SK-N-SH (cell line): ENCODE results near the gene AXL. TPM values are rescaled to one million over a fixed set of nuclear protein-coding genes. Genes with fewer than 3 reads are reported as not detected.

ENCODE experiments used
- CTCF ChIA-PET: fragments of 300-600, 350-600 bp; formaldehyde crosslinking; extraction: SDS; loops from one replicate; lab custom pipeline; 2021; lab: Yijun Ruan, JAX
- POLR2A ChIA-PET: fragments of 350-600 bp; sonication (Branson Sonifier 250); formaldehyde crosslinking; extraction: SDS; loops from one replicate; lab custom pipeline; 2020; ENCODE audit warnings: antibody characterized with exemption, inconsistent platforms; lab: Yijun Ruan, JAX
- DNase-seq: peaks from one replicate; pipeline ENCODE4 v3.0.0; 2012
- H2AFZ ChIP-seq: fragments of 200-600 bp; sonication (generic); 2 replicates; pipeline ENCODE4 v1.8.1; 2016; ENCODE audit warnings: antibody characterized with exemption, mild to moderate bottlenecking, low read depth
- H3F3A ChIP-seq: fragments of 200-600 bp; sonication (generic); replicated peaks from 2 replicates; pipeline ENCODE3; 2016; ENCODE audit warnings: antibody characterized with exemption, mild to moderate bottlenecking; ENCODE audit not compliant: insufficient read depth
- H3K27ac ChIP-seq, 2 experiments: fragments of 200-500 bp in 1 of 2; fragments of 200-600 bp in 1 of 2; sonication (Bioruptor generic) in 1 of 2; sonication (generic), shearing (Covaris generic) in 1 of 2; 2 replicates each; pipeline versions ENCODE4 v1.5.1 to v1.6.1; 2014 to 2016; ENCODE audit warnings: low read depth in 2 of 2, inconsistent platforms in 1 of 2, low read length in 1 of 2, mild to moderate bottlenecking in 1 of 2, mixed read lengths in 1 of 2
- H3K27me3 ChIP-seq: fragments of 200-600 bp; sonication (generic), shearing (Covaris generic); 2 replicates; pipeline ENCODE4 v1.6.1; 2016; ENCODE audit warnings: mixed run types; ENCODE audit not compliant: insufficient read depth
- H3K36me3 ChIP-seq, 2 experiments: fragments of 200-500 bp in 1 of 2; fragments of 200-600 bp in 1 of 2; sonication (Bioruptor generic) in 1 of 2; sonication (generic) in 1 of 2; replicated peaks in 1 of 2; 2 replicates each; pipeline versions ENCODE3 to v1.5.1; 2014 to 2016; ENCODE audit warnings: low read length in 1 of 2, mild to moderate bottlenecking in 1 of 2; ENCODE audit not compliant: insufficient read depth in 2 of 2, control insufficient read depth in 1 of 2
- H3K4me1 ChIP-seq, 2 experiments: fragments of 200-500 bp in 1 of 2; fragments of 200-600 bp in 1 of 2; sonication (Bioruptor generic) in 1 of 2; sonication (generic), shearing (Covaris generic) in 1 of 2; 2 replicates each; pipeline versions ENCODE4 v1.5.1 to v1.6.1; 2014 to 2016; ENCODE audit warnings: low read depth in 1 of 2, low read length in 1 of 2, mixed run types in 1 of 2; ENCODE audit not compliant: insufficient read depth in 2 of 2, control insufficient read depth in 1 of 2
- H3K4me2 ChIP-seq: fragments of 200-600 bp; sonication (generic), shearing (Covaris generic); 2 replicates; pipeline ENCODE4 v1.6.1; 2017; ENCODE audit warnings: mixed run types
- H3K4me3 ChIP-seq, 2 experiments: fragments of 200-500 bp in 1 of 2; fragments of 200-600 bp in 1 of 2; sonication (Bioruptor generic) in 1 of 2; sonication (generic), shearing (Covaris generic) in 1 of 2; 2 replicates each; pipeline versions ENCODE4 v1.5.1 to v1.8.1; 2014 to 2016; ENCODE audit warnings: low read depth in 2 of 2, inconsistent platforms in 1 of 2, low read length in 1 of 2, mild to moderate bottlenecking in 1 of 2, mixed read lengths in 1 of 2, moderate library complexity in 1 of 2
- H3K79me2 ChIP-seq: fragments of 200-600 bp; sonication (generic); 2 replicates; pipeline ENCODE4 v1.8.1; 2017; ENCODE audit warnings: mild to moderate bottlenecking; ENCODE audit not compliant: insufficient read depth
- H3K9ac ChIP-seq: fragments of 200-600 bp; sonication (generic); 2 replicates; pipeline ENCODE4 v1.6.1; 2017; ENCODE audit warnings: mixed run types
- H3K9me2 ChIP-seq: fragments of 200-600 bp; sonication (generic); 2 replicates; pipeline ENCODE4 v1.6.1; 2017; ENCODE audit warnings: mixed run types
- H3K9me3 ChIP-seq: fragments of 200-600 bp; sonication (generic); 2 replicates; pipeline ENCODE4 v1.6.1; 2017; ENCODE audit warnings: mixed run types, mild to moderate bottlenecking, moderate library complexity
- H4K20me1 ChIP-seq: fragments of 200-600 bp; sonication (generic); 2 replicates; pipeline ENCODE4 v1.6.1; 2017; ENCODE audit warnings: mild to moderate bottlenecking, mixed run types; ENCODE audit not compliant: insufficient read depth
- CHD2 ChIP-seq: fragments of 150-350 bp; IDR thresholded peaks from 2 replicates; pipeline ENCODE4 v1.6.1; 2018; ENCODE audit warnings: low read length; ENCODE audit not compliant: partially characterized antibody
- EZH2phosphoT487 ChIP-seq: fragments of 200-600 bp; sonication (generic); IDR thresholded peaks from 2 replicates; pipeline ENCODE4 v1.6.1; 2017; ENCODE audit warnings: low read depth, mixed run types, mild to moderate bottlenecking, antibody characterized with exemption, moderate library complexity, borderline replicate concordance
- FOSL2 ChIP-seq: IDR thresholded peaks from 2 replicates; pipeline ENCODE4 v1.4.0; 2012; ENCODE audit warnings: low read depth, mild to moderate bottlenecking, moderate library complexity, borderline replicate concordance
- FOXM1 ChIP-seq: IDR thresholded peaks from 2 replicates; pipeline ENCODE4 v1.4.0; 2012; ENCODE audit warnings: low read depth, mild to moderate bottlenecking
- JUND ChIP-seq: IDR thresholded peaks from 2 replicates; pipeline ENCODE4 v1.4.0; 2012
- MXI1 ChIP-seq: IDR thresholded peaks from 2 replicates; pipeline ENCODE4 v1.6.1; 2012; ENCODE audit warnings: mild to moderate bottlenecking, low read depth, low read length, improper control_type of control experiment
- NFIC ChIP-seq: IDR thresholded peaks from 2 replicates; pipeline ENCODE4 v1.4.0; 2012; ENCODE audit warnings: borderline replicate concordance
- RXRA ChIP-seq: IDR thresholded peaks from 2 replicates; pipeline ENCODE4 v1.4.0; 2012; ENCODE audit warnings: low read depth, mild to moderate bottlenecking, borderline replicate concordance
- TCF12 ChIP-seq: IDR thresholded peaks from 2 replicates; pipeline ENCODE4 v1.4.0; 2012
- WGBS: methylation state at CpG from one replicate; pipeline ENCODE4 v1.1.6; 2017; ENCODE audit warnings: low lambda C conversion rate; 5-methylcytosine and 5-hydroxymethylcytosine counted together
- polyA plus RNA-seq, 3 experiments: library from polyadenylated mRNA; depleted of rRNA; stranded (reverse); fragments of >200 nt; gene quantifications; 2 replicates each; pipeline ENCODE4 v1.2.3, GENCODE V29; 2012
- TF ChIP-seq, protein P1 (sequence below): IDR thresholded peaks from 2 replicates; pipeline ENCODE4 v1.4.0; 2012; ENCODE audit warnings: low read depth
- TF ChIP-seq, protein P2 (sequence below): fragments of 150-350 bp; IDR thresholded peaks from 2 replicates; pipeline ENCODE4 v1.6.1; 2017; ENCODE audit warnings: antibody characterized with exemption, low read length, low read depth, borderline replicate concordance
- TF ChIP-seq, protein P3 (sequence below): IDR thresholded peaks from 2 replicates; pipeline ENCODE4 v1.4.0; 2012; ENCODE audit warnings: low read depth, borderline replicate concordance

Gene AXL
- polyA plus RNA-seq, 1 of the 3 experiments (the other 2 are of a cell fraction): 82.6 TPM

DNA sequence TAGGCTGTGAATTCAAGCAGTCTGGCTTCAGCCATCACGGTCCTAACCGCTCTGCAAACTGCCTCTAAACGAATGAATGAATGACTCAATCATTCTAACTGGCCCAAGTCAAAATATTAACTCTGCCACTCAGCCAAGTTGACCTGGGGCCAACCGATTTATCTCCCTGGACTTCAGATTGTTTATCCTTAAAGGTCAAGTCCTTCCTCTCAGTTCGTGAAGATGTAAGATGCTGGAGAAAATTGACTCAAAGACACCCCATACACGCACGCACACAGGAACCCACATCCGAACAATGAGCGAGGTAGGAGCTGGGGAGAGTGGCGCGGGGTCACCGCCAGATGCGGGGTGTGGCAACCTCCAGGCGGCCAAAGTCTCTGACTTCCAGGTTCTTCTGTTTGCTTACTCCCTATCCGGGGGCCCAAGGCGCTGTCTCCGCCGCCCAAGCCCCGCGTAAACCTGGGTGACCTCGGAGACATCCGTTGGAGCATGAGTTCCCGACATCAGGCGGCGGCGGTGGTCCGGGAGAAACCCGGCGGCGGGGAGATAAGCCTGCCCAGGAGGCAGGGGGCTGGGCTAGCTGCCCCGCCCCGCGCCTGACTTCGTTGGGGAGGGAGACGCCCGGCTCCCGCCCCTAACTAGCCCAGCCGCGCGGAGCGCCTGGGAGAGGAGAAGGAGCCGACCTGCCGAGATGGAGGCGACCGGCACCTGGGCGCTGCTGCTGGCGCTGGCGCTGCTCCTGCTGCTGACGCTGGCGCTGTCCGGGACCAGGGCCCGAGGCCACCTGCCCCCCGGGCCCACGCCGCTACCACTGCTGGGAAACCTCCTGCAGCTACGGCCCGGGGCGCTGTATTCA is 26.2 kb upstream of the AXL start, which contains the start of gene CYP2S1 (continued):
- TF ChIP-seq, protein P1, sequence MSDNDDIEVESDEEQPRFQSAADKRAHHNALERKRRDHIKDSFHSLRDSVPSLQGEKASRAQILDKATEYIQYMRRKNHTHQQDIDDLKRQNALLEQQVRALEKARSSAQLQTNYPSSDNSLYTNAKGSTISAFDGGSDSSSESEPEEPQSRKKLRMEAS: no peak
- TF ChIP-seq, protein P2, sequence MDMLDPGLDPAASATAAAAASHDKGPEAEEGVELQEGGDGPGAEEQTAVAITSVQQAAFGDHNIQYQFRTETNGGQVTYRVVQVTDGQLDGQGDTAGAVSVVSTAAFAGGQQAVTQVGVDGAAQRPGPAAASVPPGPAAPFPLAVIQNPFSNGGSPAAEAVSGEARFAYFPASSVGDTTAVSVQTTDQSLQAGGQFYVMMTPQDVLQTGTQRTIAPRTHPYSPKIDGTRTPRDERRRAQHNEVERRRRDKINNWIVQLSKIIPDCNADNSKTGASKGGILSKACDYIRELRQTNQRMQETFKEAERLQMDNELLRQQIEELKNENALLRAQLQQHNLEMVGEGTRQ: no peak
- TF ChIP-seq NFIC: no peak
- TF ChIP-seq TCF12: no peak

DNA sequence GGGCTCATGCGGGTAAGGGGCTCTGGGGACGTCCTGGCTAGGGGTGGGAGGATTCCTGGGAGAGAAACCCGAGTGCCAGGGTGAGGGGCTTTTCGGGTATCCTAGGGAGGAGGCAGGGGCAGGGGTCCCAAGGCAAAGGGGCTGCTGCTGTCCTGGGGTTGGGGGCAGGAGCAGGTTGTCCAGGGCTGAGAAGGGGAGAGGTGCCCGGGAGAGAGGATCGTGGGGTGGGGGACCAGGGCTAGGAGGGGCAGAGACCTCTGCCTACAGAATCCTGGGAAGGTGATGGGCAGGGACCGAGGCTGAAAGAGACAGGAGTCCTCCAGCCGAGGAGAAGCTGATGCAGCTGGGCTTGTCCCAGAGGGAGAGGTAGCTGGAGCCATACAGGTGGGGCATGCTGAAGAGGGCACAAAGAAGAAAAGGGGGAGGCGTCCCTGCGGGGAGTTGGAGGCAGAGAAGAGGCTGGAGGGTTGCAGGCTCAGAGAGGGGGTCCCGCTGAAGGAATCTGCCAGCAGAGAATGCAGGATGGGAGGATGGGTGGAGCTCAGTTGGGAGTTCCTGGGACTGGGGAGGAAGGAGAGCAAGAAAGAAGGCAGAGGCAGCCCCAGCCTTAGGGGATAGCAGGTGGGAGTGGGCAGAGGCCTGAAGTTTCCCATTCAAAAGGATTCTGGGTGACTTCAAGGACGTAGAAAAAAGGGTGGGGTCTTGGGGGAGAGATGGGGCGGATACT is 25.4 kb upstream of the AXL start:
- CTCF ChIA-PET: interaction anchor here (1.0 kb wide), 1 partner anchor 9 kb away, joined by 5 read pairs; no protein-coding TSS in a partner anchor
- no peak overlapping the region for H3K9ac ChIP-seq
- WGBS: 17% methylated on average over 12 of the region's 13 CpGs
- TF ChIP-seq EZH2phosphoT487 (no peak), JUND (no peak), MXI1 (no peak), RXRA (no peak), FOXM1 (no peak), CHD2 (no peak), FOSL2 (no peak)
- TF ChIP-seq, protein P3, sequence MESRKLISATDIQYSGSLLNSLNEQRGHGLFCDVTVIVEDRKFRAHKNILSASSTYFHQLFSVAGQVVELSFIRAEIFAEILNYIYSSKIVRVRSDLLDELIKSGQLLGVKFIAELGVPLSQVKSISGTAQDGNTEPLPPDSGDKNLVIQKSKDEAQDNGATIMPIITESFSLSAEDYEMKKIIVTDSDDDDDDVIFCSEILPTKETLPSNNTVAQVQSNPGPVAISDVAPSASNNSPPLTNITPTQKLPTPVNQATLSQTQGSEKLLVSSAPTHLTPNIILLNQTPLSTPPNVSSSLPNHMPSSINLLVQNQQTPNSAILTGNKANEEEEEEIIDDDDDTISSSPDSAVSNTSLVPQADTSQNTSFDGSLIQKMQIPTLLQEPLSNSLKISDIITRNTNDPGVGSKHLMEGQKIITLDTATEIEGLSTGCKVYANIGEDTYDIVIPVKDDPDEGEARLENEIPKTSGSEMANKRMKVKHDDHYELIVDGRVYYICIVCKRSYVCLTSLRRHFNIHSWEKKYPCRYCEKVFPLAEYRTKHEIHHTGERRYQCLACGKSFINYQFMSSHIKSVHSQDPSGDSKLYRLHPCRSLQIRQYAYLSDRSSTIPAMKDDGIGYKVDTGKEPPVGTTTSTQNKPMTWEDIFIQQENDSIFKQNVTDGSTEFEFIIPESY: no peak
- TF ChIP-seq, all 33 proteins: peak for 0
- Histone ChIP-seq H4K20me1 (no peaks in the 10 kb centered on the region), H3F3A (peaks cover 6% of the 10 kb centered on the region), H3K9me2 (no peaks in the 10 kb centered on the region), H3K36me3 (no peaks in the 10 kb centered on the region), H3K4me2 (peak overlapping the region; percentile 59; the same call in 1 of the 2 replicates), H3K9me3 (no peaks in the 10 kb centered on the region), H3K4me3 (peak overlapping the region; percentile 30 to 41; a peak in 2 of 4 replicates), H3K27ac (no peak overlapping the region), H3K27me3 (peaks cover 61% of the 10 kb centered on the region), H3K79me2 (no peaks in the 10 kb centered on the region), H2AFZ (no peak overlapping the region), H3K4me1 (no peaks in the 10 kb centered on the region)
- no peak for DNase-seq
- POLR2A ChIA-PET: no interaction called here
